SK-N-MC (cell line): Measurements from ENCODE around the gene SF1.

Source experiments
- EZH2 ChIP-seq: fragments of 200-600 bp; sonication (generic); IDR thresholded peaks from one replicate; pipeline ENCODE4 v1.6.1; 2017; ENCODE audit warnings: antibody characterized with exemption
- POLR2AphosphoS5 ChIP-seq: IDR thresholded peaks from 2 replicates; pipeline ENCODE4 v1.6.1; 2012; ENCODE audit warnings: mild to moderate bottlenecking, low read depth, low read length, borderline replicate concordance

DNA sequence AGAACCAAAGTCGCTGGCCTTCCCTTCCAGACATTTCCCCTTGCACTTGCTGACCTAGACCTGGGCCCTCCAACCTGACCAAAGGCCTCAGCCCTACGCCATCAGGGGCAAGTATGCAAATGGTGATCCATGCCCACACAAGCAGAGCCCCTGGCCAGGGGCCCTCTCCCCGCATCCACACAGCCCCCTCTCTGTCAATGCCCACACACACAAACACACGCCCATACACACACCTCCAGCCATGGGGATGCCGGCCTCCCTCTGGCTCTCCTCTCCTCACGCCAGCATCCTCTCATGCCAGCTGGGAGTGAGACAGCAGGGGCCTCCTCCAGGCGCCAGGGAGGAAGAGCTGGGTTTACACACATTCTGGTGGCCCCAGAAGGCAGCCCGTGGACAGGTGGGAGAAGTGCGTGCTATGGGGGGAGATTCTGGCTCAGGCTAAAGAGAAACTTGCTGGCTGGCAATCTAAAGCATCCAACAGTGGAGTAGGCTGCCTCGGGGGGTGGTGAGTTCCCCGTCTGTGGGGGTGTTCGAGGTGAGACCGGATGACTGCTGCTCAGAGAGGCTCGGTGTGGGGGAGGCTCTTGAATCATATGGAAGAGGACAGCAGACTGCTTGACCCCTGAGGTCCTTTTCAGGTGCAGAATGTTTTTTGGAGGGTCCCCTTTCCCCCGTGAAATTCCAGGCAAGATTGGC lies 60.1 kb downstream of the SF1 start:
- no peak for TF ChIP-seq EZH2
- no peak for TF ChIP-seq POLR2AphosphoS5
